Epithelial cell of prostate (primary cell): ENCODE results near the gene VSX2.

Source experiments
- DNase-seq: peaks from one replicate; pipeline ENCODE4 v3.0.0-alpha.2; 2011; ENCODE audit warnings: low read depth, low spot score
- H3K27ac ChIP-seq: fragments of 450-650 bp; 2 replicates; pipeline ENCODE4 v1.5.1; 2017; ENCODE audit warnings: mild to moderate bottlenecking

The VSX2 gene

GRCh38 chr14:74238974-74239847 is at the start of gene VSX2:
Gene VSX2 (plus strand): TSS chr14:74239449. CDS start chr14:74239562, 113 bp downstream.
- no peak within 1 kb of the TSS for H3K27ac ChIP-seq
- DNase-seq, result no peak

GRCh38 chr14:74190927-74191575 is 48.2 kb upstream of the VSX2 start:
- DNase-seq, result no peak
- no peak overlapping the region for H3K27ac ChIP-seq

GRCh38 chr14:74194506-74195274 is 44.6 kb upstream of the VSX2 start:
- no peak for DNase-seq
- H3K27ac ChIP-seq, result no peak overlapping the region

GRCh38 chr14:74195623-74196022 is 43.6 kb upstream of the VSX2 start:
- no peak for DNase-seq
- no peak overlapping the region for H3K27ac ChIP-seq

- no peak for DNase-seq
These were observed 40.6 kb upstream of the VSX2 start for GRCh38 chr14:74198441-74199234.

GRCh38 chr14:74202113-74202512 is 37.1 kb upstream of the VSX2 start:
- no peak overlapping the region for H3K27ac ChIP-seq
- DNase-seq, result no peak

More at GRCh38 chr14:74198441-74199234, 40.6 kb upstream of the VSX2 start:
- no peak overlapping the region for H3K27ac ChIP-seq

- DNase-seq, result no peak
- H3K27ac ChIP-seq, result no peak overlapping the region
These were observed 35.6 kb upstream of the VSX2 start for GRCh38 chr14:74203639-74204038.

- DNase-seq, result no peak
- no peak overlapping the region for H3K27ac ChIP-seq
These were observed 34.8 kb upstream of the VSX2 start for GRCh38 chr14:74204491-74204890.

- no peak for DNase-seq
- H3K27ac ChIP-seq, result no peak overlapping the region
These were observed 33.4 kb upstream of the VSX2 start for GRCh38 chr14:74205882-74206281.

GRCh38 chr14:74207943-74208342 is 31.3 kb upstream of the VSX2 start:
- H3K27ac ChIP-seq, result no peak overlapping the region
- no peak for DNase-seq

- no peak overlapping the region for H3K27ac ChIP-seq
- no peak for DNase-seq
These were observed 30.6 kb upstream of the VSX2 start for GRCh38 chr14:74208642-74209041.

- DNase-seq, result no peak
These were observed 27.2 kb upstream of the VSX2 start for GRCh38 chr14:74211945-74212580.

GRCh38 chr14:74213907-74214803 is 25.1 kb upstream of the VSX2 start:
- no peak for DNase-seq
- H3K27ac ChIP-seq, result no peak overlapping the region

More at GRCh38 chr14:74211945-74212580, 27.2 kb upstream of the VSX2 start:
- H3K27ac ChIP-seq, result no peak overlapping the region

GRCh38 chr14:74216671-74217070 is 22.6 kb upstream of the VSX2 start:
- DNase-seq, result no peak
- no peak overlapping the region for H3K27ac ChIP-seq

- DNase-seq, result no peak
- H3K27ac ChIP-seq, result no peak overlapping the region
These were observed 21.4 kb upstream of the VSX2 start for GRCh38 chr14:74217672-74218448.

- no peak overlapping the region for H3K27ac ChIP-seq
- no peak for DNase-seq
These were observed 20.8 kb upstream of the VSX2 start for GRCh38 chr14:74218462-74218861.

- no peak for DNase-seq
- H3K27ac ChIP-seq, result no peak overlapping the region
These were observed 19.7 kb upstream of the VSX2 start for GRCh38 chr14:74219277-74220205.
